Mesenchymal stem cell (in vitro differentiated cells and primary cell): Measurements from ENCODE around the gene GADD45B.
"Not testable (repeated sequence)": the region's sequence is repeated elsewhere in the genome, so short reads cannot be mapped to it uniquely, and the experiment has no call there.

Source experiments
- DNase-seq: peaks from one replicate; pipeline ENCODE4 v3.0.0-alpha.2; 2013
- H2AFZ ChIP-seq: one replicate; pipeline ENCODE4 v1.6.1; 2013; ENCODE audit warnings: low read depth, mild to moderate bottlenecking, control low read depth, inconsistent platforms, low read length, moderate library complexity
- H2AK5ac ChIP-seq: 2 replicates; pipeline ENCODE4 v1.6.1; 2013; ENCODE audit warnings: low read length, moderate library complexity, mild to moderate bottlenecking, inconsistent platforms; ENCODE audit not compliant: severe bottlenecking
- H2BK120ac ChIP-seq: one replicate; pipeline ENCODE4 v1.6.1; 2013; ENCODE audit warnings: low read depth, mild to moderate bottlenecking, inconsistent platforms, low read length, moderate library complexity
- H2BK12ac ChIP-seq, 2 experiments: one replicate each; pipeline ENCODE4 v1.6.1; 2013; ENCODE audit warnings: inconsistent platforms in 2 of 2, low read length in 2 of 2, mild to moderate bottlenecking in 2 of 2, moderate library complexity in 2 of 2, control low read depth in 1 of 2
- H2BK15ac ChIP-seq: one replicate; pipeline ENCODE4 v1.6.1; 2013; ENCODE audit warnings: mild to moderate bottlenecking, low read depth, inconsistent platforms; ENCODE audit not compliant: poor library complexity, severe bottlenecking
- H2BK5ac ChIP-seq: 2 replicates; pipeline ENCODE4 v1.6.1; 2013; ENCODE audit warnings: low read depth, mild to moderate bottlenecking, low read length, control low read depth, inconsistent platforms; ENCODE audit not compliant: poor library complexity, severe bottlenecking
- H3K14ac ChIP-seq, 2 experiments: one replicate each; pipeline ENCODE4 v1.6.1; 2013; ENCODE audit warnings: inconsistent platforms in 2 of 2, low read length in 2 of 2, control low read depth in 1 of 2, mild to moderate bottlenecking in 1 of 2, moderate library complexity in 1 of 2
- H3K18ac ChIP-seq, 2 experiments: one replicate each; pipeline ENCODE4 v1.6.1; 2013; ENCODE audit warnings: inconsistent platforms in 2 of 2, low read length in 2 of 2, control low read depth in 1 of 2, low read depth in 1 of 2, mild to moderate bottlenecking in 1 of 2
- H3K23ac ChIP-seq, 2 experiments: one replicate each; pipeline ENCODE4 v1.6.1; 2013; ENCODE audit warnings: inconsistent platforms in 2 of 2, low read length in 2 of 2, mild to moderate bottlenecking in 2 of 2, moderate library complexity in 2 of 2, control low read depth in 1 of 2
- H3K27ac ChIP-seq: 2 replicates; pipeline ENCODE4 v1.5.1; 2013; ENCODE audit warnings: mild to moderate bottlenecking, moderate library complexity, low read length, control low read depth, inconsistent platforms; ENCODE audit not compliant: poor library complexity, severe bottlenecking
- H3K27me3 ChIP-seq, 2 experiments: 2 replicates each; pipeline versions ENCODE4 v1.6.1 to v1.7.0; 2013; ENCODE audit warnings: low read length in 2 of 2, mild to moderate bottlenecking in 2 of 2, moderate library complexity in 2 of 2, control low read depth in 1 of 2, inconsistent platforms in 1 of 2; ENCODE audit not compliant: control insufficient read depth in 1 of 2, insufficient read depth in 1 of 2
- H3K36me3 ChIP-seq, 2 experiments: 2 replicates each; pipeline versions ENCODE4 v1.6.1 to v1.7.0; 2013; ENCODE audit warnings: low read length in 2 of 2, control low read depth in 1 of 2, inconsistent platforms in 1 of 2, low read depth in 1 of 2, mild to moderate bottlenecking in 1 of 2; ENCODE audit not compliant: insufficient read depth in 2 of 2, control insufficient read depth in 1 of 2
- H3K4ac ChIP-seq, 2 experiments: one replicate each; pipeline ENCODE4 v1.6.1; 2013; ENCODE audit warnings: inconsistent platforms in 2 of 2, low read length in 2 of 2, mild to moderate bottlenecking in 2 of 2, moderate library complexity in 2 of 2, control low read depth in 1 of 2, low read depth in 1 of 2
- H3K4me1 ChIP-seq: 2 replicates; pipeline ENCODE4 v1.6.1; 2013; ENCODE audit warnings: low read depth, low read length, control low read depth; ENCODE audit not compliant: control insufficient read depth, insufficient read depth
- H3K4me2 ChIP-seq: 2 replicates; pipeline ENCODE4 v1.6.1; 2013; ENCODE audit warnings: low read length, mild to moderate bottlenecking, inconsistent platforms; ENCODE audit not compliant: poor library complexity, severe bottlenecking
- H3K4me3 ChIP-seq, 2 experiments: 2 replicates each; pipeline versions ENCODE4 v1.5.1 to v1.7.0; 2013; ENCODE audit warnings: low read length in 2 of 2, mild to moderate bottlenecking in 2 of 2, control low read depth in 1 of 2, low read depth in 1 of 2; ENCODE audit not compliant: insufficient read depth in 1 of 2
- H3K79me1 ChIP-seq: replicated peaks from 2 replicates; pipeline ENCODE4 v1.6.1; 2013; ENCODE audit warnings: mild to moderate bottlenecking, control low read depth, low read length, inconsistent platforms; ENCODE audit not compliant: poor library complexity, severe bottlenecking
- H3K9ac ChIP-seq: 2 replicates; pipeline ENCODE4 v1.7.0; 2013; ENCODE audit warnings: mild to moderate bottlenecking, low read length, moderate library complexity
- H3K9me3 ChIP-seq: 2 replicates; pipeline ENCODE4 v1.7.0; 2013; ENCODE audit warnings: mild to moderate bottlenecking, low read length; ENCODE audit not compliant: control insufficient read depth
- H4K8ac ChIP-seq: one replicate; pipeline ENCODE4 v1.6.1; 2013; ENCODE audit warnings: inconsistent platforms, mild to moderate bottlenecking, low read length, moderate library complexity
- H4K91ac ChIP-seq: one replicate; pipeline ENCODE4 v1.6.1; 2013; ENCODE audit warnings: mild to moderate bottlenecking, low read length, inconsistent platforms
- WGBS: methylation state at CpG from one replicate; pipeline ENCODE4 v1.1.7; 2013; ENCODE audit warnings: mixed read lengths; 5-methylcytosine and 5-hydroxymethylcytosine counted together

GADD45B gene

DNA sequence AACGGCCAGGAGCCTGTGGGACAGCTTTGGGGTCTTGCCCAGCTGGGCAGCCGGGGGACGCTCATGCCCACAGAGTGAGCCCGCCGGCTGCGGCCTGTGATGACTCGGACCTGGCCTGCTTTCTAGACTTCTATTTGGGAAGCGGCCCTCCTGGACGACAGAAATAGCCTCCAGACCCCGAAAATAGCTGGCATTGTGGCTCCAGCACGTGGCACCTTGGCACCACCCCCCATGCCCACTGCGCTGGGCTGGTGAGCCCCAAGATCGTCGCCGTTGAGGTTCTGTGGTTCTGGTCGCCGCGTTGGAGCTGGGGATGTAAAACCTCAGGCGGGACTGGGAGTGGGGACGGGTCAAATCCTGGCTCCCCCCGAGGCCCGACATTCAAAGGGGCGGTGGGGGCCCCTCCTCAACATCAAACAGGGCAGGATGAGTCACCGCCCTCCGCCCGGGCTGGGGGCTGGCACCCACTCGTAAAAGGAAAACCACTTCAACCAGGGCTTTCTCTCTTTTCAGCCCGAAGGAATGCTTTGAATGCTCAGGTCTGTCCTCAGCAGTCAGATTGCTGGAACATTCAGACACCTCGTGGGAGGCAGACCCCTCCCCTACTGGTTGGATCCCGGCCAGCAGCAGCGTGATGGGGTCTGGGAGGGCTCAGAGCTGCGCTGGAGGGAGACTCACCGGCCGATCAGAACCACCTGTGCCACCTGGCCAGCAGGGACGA is 42.1 kb downstream of the GADD45B start:
- H4K91ac ChIP-seq: peak overlapping the region; percentile 50
- no peak overlapping the region for H4K8ac ChIP-seq
- no peak for DNase-seq

DNA sequence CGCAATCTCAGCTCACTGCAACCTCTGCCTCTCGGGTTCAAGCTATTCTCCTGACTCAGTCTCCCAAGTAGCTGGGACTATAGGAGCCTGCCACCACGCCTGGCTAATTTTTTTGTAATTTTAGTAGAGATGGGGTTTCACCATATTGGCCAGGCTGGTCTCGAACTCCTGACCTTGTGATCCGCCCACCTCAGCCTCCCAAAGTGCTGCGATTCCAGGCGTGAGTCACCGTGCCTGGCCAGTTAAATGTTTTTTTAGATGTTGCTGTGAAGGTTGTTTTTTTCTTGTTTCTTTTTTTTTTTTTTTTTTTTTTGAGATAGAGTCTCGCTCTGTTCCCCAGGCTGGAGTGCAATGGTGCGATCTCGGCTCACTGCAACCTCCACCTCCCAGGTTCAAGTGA is 42.9 kb downstream of the GADD45B start:
- H4K8ac ChIP-seq, H3K27ac ChIP-seq, H3K9ac ChIP-seq, H2BK5ac ChIP-seq, H3K36me3 ChIP-seq, H2AK5ac ChIP-seq, H2BK120ac ChIP-seq, H3K27me3 ChIP-seq, H3K79me1 ChIP-seq, H3K4ac ChIP-seq, H4K91ac ChIP-seq, H2BK12ac ChIP-seq, H2AFZ ChIP-seq, H2BK15ac ChIP-seq, DNase-seq, H3K18ac ChIP-seq, H3K14ac ChIP-seq, H3K4me2 ChIP-seq, H3K4me3 ChIP-seq, H3K23ac ChIP-seq, H3K9me3 ChIP-seq: not testable (repeated sequence)
- WGBS: 91% methylated on average over 5 of the region's 11 CpGs
- peaks cover 35% of the 10 kb centered on the region for H3K4me1 ChIP-seq

More for the DNA sequence above, 42.1 kb downstream of the GADD45B start:
- Histone ChIP-seq H2BK5ac (peak overlapping the region; percentile 33), H3K9me3 (no peaks in the 10 kb centered on the region), H3K4me2 (peak overlapping the region; percentile 55), H3K27ac (peak overlapping the region; percentile 27), H2AK5ac (peak overlapping the region; percentile 89), H2BK120ac (no peak overlapping the region), H3K23ac (no peak overlapping the region), H3K36me3 (peaks cover 0 to 3% of the 10 kb centered on the region in 2 experiments), H2AFZ (no peak overlapping the region), H3K4me1 (peaks cover 30% of the 10 kb centered on the region), H3K18ac (no peak overlapping the region), H3K4ac (peak overlapping the region in 1 of 2 experiments; percentile 24), H3K27me3 (peaks cover 0 to 7% of the 10 kb centered on the region in 2 experiments), H2BK12ac (peak overlapping the region in 1 of 2 experiments; percentile 39), H3K4me3 (no peak overlapping the region), H3K14ac (no peak overlapping the region), H2BK15ac (no peak overlapping the region), H3K79me1 (no peaks in the 10 kb centered on the region), H3K9ac (no peak overlapping the region)
- 63% methylated on average over 35 of the region's 35 CpGs for WGBS

DNA sequence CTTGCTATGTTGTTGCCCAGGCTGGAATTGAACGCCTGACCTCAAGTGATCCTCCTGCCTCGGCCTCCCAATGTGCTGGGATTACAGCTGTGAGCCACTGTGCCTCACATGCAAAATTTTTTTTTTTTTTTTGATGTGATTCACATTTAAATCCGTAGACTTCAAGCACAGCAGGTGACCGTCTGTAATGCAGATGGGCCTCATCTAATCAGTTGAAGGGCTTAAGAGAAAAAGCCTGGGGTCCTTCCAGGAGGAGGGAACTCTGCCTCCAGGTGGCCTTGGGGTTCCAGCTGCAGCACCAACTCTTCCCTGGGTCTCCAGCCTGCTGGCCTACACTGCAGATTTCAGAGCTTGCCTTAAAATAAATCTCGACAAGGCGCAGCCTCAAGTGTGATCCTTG is 43.6 kb downstream of the GADD45B start:
- H3K14ac ChIP-seq: no peak overlapping the region
- H3K23ac ChIP-seq: no peak overlapping the region
- H4K8ac ChIP-seq: no peak overlapping the region
- H3K27ac ChIP-seq: no peak overlapping the region
- H3K4me1 ChIP-seq: peaks cover 41% of the 10 kb centered on the region
- H3K4ac ChIP-seq: no peak overlapping the region
- H2BK15ac ChIP-seq: no peak overlapping the region
- 94% methylated on average over 6 of the region's 6 CpGs for WGBS
- H3K36me3 ChIP-seq: no peaks in the 10 kb centered on the region
- H2BK12ac ChIP-seq: no peak overlapping the region
- DNase-seq: no peak
- H3K27me3 ChIP-seq: no peaks in the 10 kb centered on the region
- H3K18ac ChIP-seq: no peak overlapping the region
- no peak overlapping the region for H3K4me2 ChIP-seq
- no peak overlapping the region for H2BK5ac ChIP-seq
- no peak overlapping the region for H4K91ac ChIP-seq
- no peak overlapping the region for H2BK120ac ChIP-seq
- H3K9ac ChIP-seq: no peak overlapping the region
- H2AFZ ChIP-seq: no peak overlapping the region
- H3K79me1 ChIP-seq: no peaks in the 10 kb centered on the region
- no peaks in the 10 kb centered on the region for H3K9me3 ChIP-seq
- H2AK5ac ChIP-seq: no peak overlapping the region
- H3K4me3 ChIP-seq: no peak overlapping the region

DNA sequence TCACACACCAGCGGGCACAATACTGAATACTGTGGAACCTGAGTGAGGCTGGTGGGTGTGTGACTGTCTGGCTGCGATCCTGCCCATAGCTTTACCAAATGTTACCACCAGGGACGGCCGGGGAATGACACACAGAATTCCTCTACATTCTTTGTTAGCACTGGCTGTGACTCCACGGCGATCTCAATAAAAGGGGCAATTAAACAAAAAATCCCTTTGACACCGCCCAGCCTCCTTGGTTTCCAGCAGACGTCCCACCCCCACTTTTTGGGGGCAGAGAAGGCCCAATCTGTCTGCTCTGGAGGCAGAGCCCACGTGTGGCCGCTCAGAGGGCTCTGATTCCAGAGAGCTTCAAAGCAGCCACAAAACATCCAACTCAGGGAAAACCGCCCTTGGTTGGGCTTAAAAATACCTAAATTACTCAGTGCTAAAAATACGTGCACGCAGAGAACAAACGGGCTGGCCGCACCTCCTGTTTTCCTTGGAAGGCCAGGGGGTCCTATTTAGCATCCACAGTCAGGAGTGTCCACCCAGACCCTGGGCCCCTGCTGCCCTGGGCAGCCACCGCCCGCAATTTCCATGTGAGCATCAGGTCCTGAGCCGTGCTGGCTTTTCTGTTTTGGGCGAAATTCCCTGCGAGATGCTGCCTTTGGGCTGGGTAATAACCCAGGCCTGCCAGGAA is 47.8 kb downstream of the GADD45B start:
- Histone ChIP-seq H2BK120ac (no peak overlapping the region), H4K91ac (no peak overlapping the region), H3K27me3 (no peaks in the 10 kb centered on the region), H3K4ac (no peak overlapping the region), H2AK5ac (peak overlapping the region; percentile 12), H2BK15ac (peak overlapping the region; percentile 68), H3K36me3 (no peaks in the 10 kb centered on the region), H3K9ac (peak overlapping the region; percentile 70), H3K18ac (no peak overlapping the region), H4K8ac (no peak overlapping the region), H3K4me2 (peak overlapping the region; percentile 45), H3K14ac (no peak overlapping the region), H2BK12ac (no peak overlapping the region), H3K23ac (no peak overlapping the region), H3K4me1 (peaks cover 35% of the 10 kb centered on the region), H3K4me3 (no peak overlapping the region), H2BK5ac (no peak overlapping the region), H3K79me1 (no peaks in the 10 kb centered on the region), H3K9me3 (no peaks in the 10 kb centered on the region), H3K27ac (peak overlapping the region; percentile 88), H2AFZ (no peak overlapping the region)
- 57% methylated on average over 20 of the region's 20 CpGs for WGBS
- DNase-seq: peak; percentile 66
